Fibroblast of lung (primary cell): ENCODE results near the gene SEMA6A. TPM values are rescaled to one million over a fixed set of nuclear protein-coding genes. Genes with fewer than 3 reads are reported as not detected.
A peak's percentile ranks its signal among the peaks of the same experiment; 100 is the strongest.

Experiments used
- DNase-seq, 2 donors: peaks; one replicate each; pipeline versions ENCODE4 v3.0.0 to v3.0.0-alpha.2; 2010; ENCODE audit warnings: low read depth in 2 of 2
- H2AFZ ChIP-seq: 2 replicates; pipeline ENCODE4 v1.5.1; 2012; ENCODE audit warnings: low read length, control low read depth, inconsistent platforms
- H3K27ac ChIP-seq: 2 replicates; pipeline ENCODE4 v1.5.1; 2011; ENCODE audit warnings: low read length, control low read depth; ENCODE audit not compliant: insufficient read depth
- H3K27me3 ChIP-seq: 2 replicates; pipeline ENCODE4 v1.5.1; 2011; ENCODE audit warnings: mild to moderate bottlenecking, low read length; ENCODE audit not compliant: control insufficient read depth, insufficient read depth
- H3K36me3 ChIP-seq: 2 replicates; pipeline ENCODE4 v1.5.1; 2011; ENCODE audit warnings: low read length; ENCODE audit not compliant: control insufficient read depth, insufficient read depth
- H3K4me1 ChIP-seq: 2 replicates; pipeline ENCODE4 v1.5.1; 2011; ENCODE audit warnings: low read length; ENCODE audit not compliant: control insufficient read depth, insufficient read depth; ENCODE audit errors: extremely low read depth
- H3K4me2 ChIP-seq: 2 replicates; pipeline ENCODE4 v1.5.1; 2011; ENCODE audit warnings: low read length, control low read depth; ENCODE audit not compliant: insufficient read depth; ENCODE audit errors: extremely low read depth
- H3K4me3 ChIP-seq, 4 experiments: fragments of 200-600 bp in 1 of 4; sonication (generic) in 1 of 4; replicated peaks in 1 of 4; 2 replicates each; pipeline ENCODE4 v1.5.1; 2011 to 2016; ENCODE audit warnings: low read length in 4 of 4, low read depth in 3 of 4, mild to moderate bottlenecking in 3 of 4, control low read depth in 2 of 4, inconsistent platforms in 1 of 4, mixed read lengths in 1 of 4; ENCODE audit not compliant: insufficient read depth in 1 of 4; ENCODE audit errors: control extremely low read depth in 1 of 4
- H3K79me2 ChIP-seq: 2 replicates; pipeline ENCODE4 v1.5.1; 2012; ENCODE audit warnings: mild to moderate bottlenecking, low read length, inconsistent platforms; ENCODE audit not compliant: control insufficient read depth, insufficient read depth
- H3K9ac ChIP-seq: 2 replicates; pipeline ENCODE4 v1.5.1; 2011; ENCODE audit warnings: mild to moderate bottlenecking, low read length, control low read depth; ENCODE audit not compliant: insufficient read depth
- H3K9me3 ChIP-seq: 2 replicates; pipeline ENCODE4 v1.5.1; 2012; ENCODE audit warnings: low read depth, low read length; ENCODE audit not compliant: control insufficient read depth, insufficient read depth
- H4K20me1 ChIP-seq: 2 replicates; pipeline ENCODE4 v1.5.1; 2011; ENCODE audit warnings: low read length; ENCODE audit not compliant: control insufficient read depth, insufficient read depth; ENCODE audit errors: extremely low read depth
- CTCF ChIP-seq, 2 donors: IDR thresholded peaks in 1 of 2; conservative IDR thresholded peaks in 1 of 2; 1 replicate in 1 of 2; 2 replicates in 1 of 2; pipeline ENCODE4 v1.5.1; 2011 to 2012; ENCODE audit warnings: low read length in 2 of 2, control low read depth in 1 of 2, inconsistent platforms in 1 of 2, low read depth in 1 of 2, mild to moderate bottlenecking in 1 of 2
- EZH2 ChIP-seq: IDR thresholded peaks from 2 replicates; pipeline ENCODE4 v1.5.1; 2012; ENCODE audit warnings: low read length, control low read depth, mild to moderate bottlenecking; ENCODE audit errors: missing control alignments
- polyA plus RNA-seq, 2 donors: library from polyadenylated mRNA; depleted of rRNA in 1 of 2; stranded (reverse) in 1 of 2; unstranded in 1 of 2; fragments of >200 nt; gene quantifications; 2 replicates each; pipeline ENCODE4 v1.2.1, GENCODE V29; 2011 to 2012; ENCODE audit warnings: missing spikeins in 1 of 2
- total RNA-seq: library from RNA; depleted of rRNA; stranded (reverse); fragments of >200 nt; gene quantifications from 2 replicates; pipeline ENCODE4 v1.2.1, GENCODE V29; 2014

Gene SEMA6A
- total and polyA plus RNA-seq, 2 donors (not counting 1 experiment from before 2014, with no cell fraction given): 0.17 to 0.22 TPM

GRCh38 chr5:116480894-116481510, 93.6 kb downstream of the SEMA6A start:
- H3K4me1 ChIP-seq: no peaks in the 10 kb centered on the region
- H3K9me3 ChIP-seq: no peaks in the 10 kb centered on the region
- DNase-seq: no peak
- H3K36me3 ChIP-seq: no peaks in the 10 kb centered on the region
- no peak overlapping the region for H2AFZ ChIP-seq
- H3K79me2 ChIP-seq: no peaks in the 10 kb centered on the region
- no peak overlapping the region for H3K27ac ChIP-seq
- no peak overlapping the region for H3K9ac ChIP-seq
- H3K27me3 ChIP-seq: no peaks in the 10 kb centered on the region
- TF ChIP-seq EZH2: no peak
- TF ChIP-seq CTCF (conservative IDR thresholded peaks at IDR 0.05 in 1 of 2, IDR thresholded peaks at IDR 0.05 in 1 of 2; ENCODE audit: low read depth in 1 of 2, low read length in 2 of 2): no peak
- H3K4me3 ChIP-seq: no peak overlapping the region
- H3K4me2 ChIP-seq: no peak overlapping the region
- no peaks in the 10 kb centered on the region for H4K20me1 ChIP-seq

GRCh38 chr5:116479776-116480675, 94.6 kb downstream of the SEMA6A start:
- Histone ChIP-seq H3K27ac (no peak overlapping the region), H3K36me3 (no peaks in the 10 kb centered on the region), H3K27me3 (no peaks in the 10 kb centered on the region), H3K4me1 (no peaks in the 10 kb centered on the region), H3K4me2 (no peak overlapping the region), H3K9me3 (no peaks in the 10 kb centered on the region), H3K9ac (no peak overlapping the region), H3K79me2 (no peaks in the 10 kb centered on the region), H3K4me3 (no peak overlapping the region), H2AFZ (no peak overlapping the region), H4K20me1 (no peaks in the 10 kb centered on the region)
- TF ChIP-seq CTCF (conservative IDR thresholded peaks at IDR 0.05 in 1 of 2, IDR thresholded peaks at IDR 0.05 in 1 of 2; ENCODE audit: low read depth in 1 of 2, low read length in 2 of 2) (no peak), EZH2 (no peak)
- peak in 1 of 2 donors; percentile 15 for DNase-seq

GRCh38 chr5:116478491-116478890, 96.1 kb downstream of the SEMA6A start:
- no peak overlapping the region for H3K4me3 ChIP-seq

More at GRCh38 chr5:116478491-116478890, 96.1 kb downstream of the SEMA6A start:
- no peak overlapping the region for H3K4me2 ChIP-seq
- peak; percentile 49 to 67 for DNase-seq
- no peaks in the 10 kb centered on the region for H3K27me3 ChIP-seq
- no peak overlapping the region for H3K9ac ChIP-seq
- H3K79me2 ChIP-seq: no peaks in the 10 kb centered on the region
- H3K4me1 ChIP-seq: no peaks in the 10 kb centered on the region
- H3K27ac ChIP-seq: no peak overlapping the region
- H3K36me3 ChIP-seq: no peaks in the 10 kb centered on the region
- H3K9me3 ChIP-seq: no peaks in the 10 kb centered on the region
- no peak overlapping the region for H2AFZ ChIP-seq
- H4K20me1 ChIP-seq: no peaks in the 10 kb centered on the region
- TF ChIP-seq EZH2 (no peak), CTCF (conservative IDR thresholded peaks at IDR 0.05 in 1 of 2, IDR thresholded peaks at IDR 0.05 in 1 of 2; ENCODE audit: low read depth in 1 of 2, low read length in 2 of 2) (no peak)
